Sigmoid colon (tissue), 7 donors: ENCODE measurements around the gene CHIT1. TPM values are rescaled to one million over a fixed set of nuclear protein-coding genes. Genes with fewer than 3 reads are reported as not detected.

Experiments
- DNase-seq: peaks from one replicate; pipeline ENCODE4 v3.0.0-alpha.2; 2019
- H3K27ac ChIP-seq, 4 donors: fragments of 200-600 bp; sonication (generic); one replicate each; pipeline ENCODE4 v1.5.1; 2016 to 2019; ENCODE audit warnings: mild to moderate bottlenecking in 1 of 4
- H3K27me3 ChIP-seq, 3 donors: fragments of 200-600 bp; sonication (generic); one replicate each; pipeline ENCODE4 v1.5.1; 2019; ENCODE audit warnings: mild to moderate bottlenecking in 1 of 3
- H3K36me3 ChIP-seq, 4 donors: fragments of 200-600 bp; sonication (generic); one replicate each; pipeline ENCODE4 v1.5.1; 2016 to 2019
- H3K4me1 ChIP-seq, 4 donors: fragments of 200-600 bp; sonication (generic); one replicate each; pipeline ENCODE4 v1.5.1; 2017 to 2019
- H3K4me3 ChIP-seq, 4 donors: fragments of 200-600 bp; sonication (generic); one replicate each; pipeline ENCODE4 v1.5.1; 2017 to 2019; ENCODE audit warnings: mild to moderate bottlenecking in 2 of 4, moderate library complexity in 1 of 4
- H3K9me3 ChIP-seq, 4 donors: fragments of 200-600 bp in 3 of 4; sonication (generic) in 3 of 4; one replicate each; pipeline versions ENCODE4 v1.5.1 to v1.6.1; 2013 to 2019
- CTCF ChIP-seq, 4 experiments: fragments of 450-650 bp in 3 of 4; fragments of 200-600 bp in 1 of 4; IDR thresholded peaks; one replicate each; pipeline ENCODE4 v1.5.1; 2016 to 2019; ENCODE audit warnings: antibody characterized with exemption in 4 of 4, mild to moderate bottlenecking in 3 of 4, moderate library complexity in 2 of 4
- EP300 ChIP-seq, 4 donors: sonication (generic); formaldehyde crosslinking; IDR thresholded peaks; one replicate each; pipeline ENCODE4 v1.6.1; 2017; ENCODE audit warnings: antibody characterized with exemption in 4 of 4
- POLR2A ChIP-seq, 2 donors: fragments of 450-650 bp; IDR thresholded peaks; one replicate each; pipeline ENCODE4 v1.6.1; 2016; ENCODE audit warnings: antibody characterized with exemption in 2 of 2, mild to moderate bottlenecking in 2 of 2, moderate library complexity in 2 of 2
- POLR2AphosphoS5 ChIP-seq, 4 donors: sonication (generic); formaldehyde crosslinking; IDR thresholded peaks; one replicate each; pipeline ENCODE4 v1.6.1; 2017; ENCODE audit warnings: antibody characterized with exemption in 4 of 4
- WGBS, 2 donors: extraction: QIAGEN DNeasy Blood & Tissue Kit; methylation state at CpG; one replicate each; pipeline ENCODE4 v1.1.7; 2013; 5-methylcytosine and 5-hydroxymethylcytosine counted together
- intact Hi-C: fragments of 100-400 bp; cut with DNase I; formaldehyde crosslinking; loops from one replicate; pipeline ENCODE4 v1.15.1; 2023
- polyA plus RNA-seq, 3 donors: library from polyadenylated mRNA; stranded (reverse); fragments of 200-250 nt; gene quantifications; one replicate each; pipeline ENCODE4 v1.2.3, GENCODE V29; 2013
- total RNA-seq, 4 donors: library from RNA; depleted of rRNA; stranded (reverse); fragments of >200 nt; gene quantifications; one replicate each; pipeline ENCODE4 v1.1.0, GENCODE V29; 2016
- donor health status: healthy with polysubstance abuse.
- donor health status: Bipolar disorder and iron deficiency.
- donor health status: healthy.

The CHIT1 gene
- total and polyA plus RNA-seq, 7 donors, result 0.98 TPM; not detected in 6

GRCh38 chr1:203181586-203182386, 47.7 kb downstream of the CHIT1 start:
- H3K36me3 ChIP-seq, result no peaks in the 10 kb centered on the region
- WGBS, 2 donors, result 79 to 80% methylated on average over 10 of the region's 10 CpGs
- no peak for DNase-seq

GRCh38 chr1:203180611-203181330, 48.7 kb downstream of the CHIT1 start:
- Histone ChIP-seq H3K36me3 (no peaks in the 10 kb centered on the region), H3K4me3 (no peak overlapping the region), H3K4me1 (no peaks in the 10 kb centered on the region), H3K27ac (no peak overlapping the region), H3K27me3 (peaks cover 0 to 3% (median 0%) of the 10 kb centered on the region in 3 donors), H3K9me3 (no peaks in the 10 kb centered on the region)
- WGBS, 2 donors, result 67 to 82% methylated on average over 11 of the region's 11 CpGs
- TF ChIP-seq CTCF (IDR thresholded peaks at IDR 0.05) (no peak), POLR2AphosphoS5 (IDR thresholded peaks at IDR 0.05) (no peak), POLR2A (IDR thresholded peaks at IDR 0.05) (no peak), EP300 (IDR thresholded peaks at IDR 0.05) (no peak)
- no peak for DNase-seq
- intact Hi-C loops, result no loop called here

More at GRCh38 chr1:203181586-203182386, 47.7 kb downstream of the CHIT1 start:
- H3K4me1 ChIP-seq, result no peaks in the 10 kb centered on the region
- TF ChIP-seq EP300 (IDR thresholded peaks at IDR 0.05), result no peak
- TF ChIP-seq POLR2AphosphoS5 (IDR thresholded peaks at IDR 0.05), result no peak
- no peak for TF ChIP-seq POLR2A (IDR thresholded peaks at IDR 0.05)
- TF ChIP-seq CTCF (IDR thresholded peaks at IDR 0.05), result no peak
- H3K27ac ChIP-seq, result no peak overlapping the region
- H3K4me3 ChIP-seq, result no peak overlapping the region
- no peaks in the 10 kb centered on the region for H3K9me3 ChIP-seq
- no peaks in the 10 kb centered on the region for H3K27me3 ChIP-seq
- intact Hi-C loops, result no loop called here

- no peaks in the 10 kb centered on the region for H3K9me3 ChIP-seq
- no peaks in the 10 kb centered on the region for H3K4me1 ChIP-seq
- WGBS, 2 donors, result 91 to 94% methylated on average over 10 of the region's 10 CpGs
- H3K27me3 ChIP-seq, result peaks cover 0 to 3% (median 0%) of the 10 kb centered on the region in 3 donors
- TF ChIP-seq POLR2A (IDR thresholded peaks at IDR 0.05), result no peak
- TF ChIP-seq POLR2AphosphoS5 (IDR thresholded peaks at IDR 0.05), result no peak
- TF ChIP-seq CTCF (IDR thresholded peaks at IDR 0.05), result no peak
- TF ChIP-seq EP300 (IDR thresholded peaks at IDR 0.05), result no peak
- intact Hi-C loops, result no loop called here
- DNase-seq, result no peak
- no peak overlapping the region for H3K27ac ChIP-seq
- no peak overlapping the region for H3K4me3 ChIP-seq
- no peaks in the 10 kb centered on the region for H3K36me3 ChIP-seq
Measured at GRCh38 chr1:203179667-203180005, 49.8 kb downstream of the CHIT1 start.

- H3K27ac ChIP-seq, result no peak overlapping the region
- H3K4me3 ChIP-seq, result no peak overlapping the region
- H3K9me3 ChIP-seq, result no peaks in the 10 kb centered on the region
- H3K27me3 ChIP-seq, result peaks cover 0 to 3% (median 0%) of the 10 kb centered on the region in 3 donors
- no peaks in the 10 kb centered on the region for H3K36me3 ChIP-seq
- intact Hi-C loops, result no loop called here
- no peaks in the 10 kb centered on the region for H3K4me1 ChIP-seq
- WGBS, 2 donors, result 91% methylated on average over 14 of the region's 14 CpGs
- no peak for TF ChIP-seq POLR2A (IDR thresholded peaks at IDR 0.05)
- TF ChIP-seq EP300 (IDR thresholded peaks at IDR 0.05), result no peak
- TF ChIP-seq POLR2AphosphoS5 (IDR thresholded peaks at IDR 0.05), result no peak
- no peak for TF ChIP-seq CTCF (IDR thresholded peaks at IDR 0.05)
- DNase-seq, result no peak
Measured at GRCh38 chr1:203178821-203179666, 50.4 kb downstream of the CHIT1 start.
